Panc1 (cell line): Measurements from ENCODE around the gene ALDH16A1. TPM values are rescaled to one million over a fixed set of nuclear protein-coding genes. Genes with fewer than 3 reads are reported as not detected.

Experiments used
- ATAC-seq: fragments of 200-7000 bp; cut with Tn5 transposase; 2 replicates; pipeline ENCODE4 v1.9.1; 2020; ENCODE audit warnings: mild to moderate bottlenecking, moderate library complexity
- BruUV-seq: library from RNA; stranded (reverse); fragments of 400-500 nt; replicated peaks from 2 replicates; lab custom pipeline; 2021; lab: Mats Ljungman, UMichigan
- CTCF ChIA-PET: fragments of 300-600 bp; sonication (Branson Sonifier 250); formaldehyde crosslinking; loops from one replicate; lab custom pipeline; 2022; ENCODE audit warnings: antibody characterized with exemption; lab: Charles Lee
- POLR2A ChIA-PET: fragments of 300-600 bp; sonication (Branson Sonifier 250); formaldehyde crosslinking; loops from one replicate; lab custom pipeline; 2022; ENCODE audit warnings: antibody characterized with exemption; lab: Charles Lee
- DNase-seq: peaks from one replicate; pipeline ENCODE4 v3.0.0-alpha.2; 2010; ENCODE audit warnings: low read depth, low spot score
- H3K27ac ChIP-seq: 2 replicates; pipeline ENCODE4 v1.5.1; 2011; ENCODE audit warnings: mild to moderate bottlenecking, low read length, inconsistent platforms
- H3K27me3 ChIP-seq: fragments of 200-500 bp; sonication (Bioruptor generic); 2 replicates; pipeline ENCODE4 v1.6.0; 2014; ENCODE audit warnings: low read length, inconsistent platforms; ENCODE audit not compliant: control insufficient read depth, insufficient read depth
- H3K36me3 ChIP-seq: fragments of 200-500 bp; sonication (Bioruptor generic); 2 replicates; pipeline ENCODE4 v1.5.1; 2014; ENCODE audit warnings: inconsistent platforms, mild to moderate bottlenecking, low read length, moderate library complexity; ENCODE audit not compliant: control insufficient read depth, insufficient read depth
- H3K4me1 ChIP-seq: 2 replicates; pipeline ENCODE4 v1.5.1; 2011; ENCODE audit warnings: inconsistent platforms, mild to moderate bottlenecking, low read length, moderate library complexity; ENCODE audit not compliant: control insufficient read depth, insufficient read depth
- H3K4me3 ChIP-seq, 2 experiments: 2 replicates each; pipeline ENCODE4 v1.5.1; 2011 to 2012; ENCODE audit warnings: low read depth in 2 of 2, low read length in 2 of 2, mild to moderate bottlenecking in 2 of 2, inconsistent platforms in 1 of 2, moderate library complexity in 1 of 2
- H3K9me3 ChIP-seq: fragments of 200-500 bp; sonication (Bioruptor generic); 2 replicates; pipeline ENCODE4 v1.5.1; 2014; ENCODE audit warnings: low read depth, mild to moderate bottlenecking, inconsistent platforms, low read length, moderate library complexity; ENCODE audit not compliant: control insufficient read depth, insufficient read depth
- CTCF ChIP-seq: fragments of 450-650 bp; IDR thresholded peaks from 2 replicates; pipeline ENCODE4 v1.5.1; 2017; ENCODE audit warnings: mild to moderate bottlenecking
- POLR2AphosphoS5 ChIP-seq: IDR thresholded peaks from 2 replicates; pipeline ENCODE4 v1.6.1; 2012; ENCODE audit warnings: mild to moderate bottlenecking, low read depth, low read length, moderate library complexity
- REST ChIP-seq, 2 experiments: IDR thresholded peaks; 2 replicates each; pipeline ENCODE4 v1.6.1; 2011 to 2012; ENCODE audit warnings: low read depth in 2 of 2, control low read depth in 1 of 2, low read length in 1 of 2, mild to moderate bottlenecking in 1 of 2, moderate library complexity in 1 of 2; ENCODE audit not compliant: insufficient read depth in 1 of 2
- SIN3A ChIP-seq: IDR thresholded peaks from 2 replicates; pipeline ENCODE4 v1.6.1; 2012; ENCODE audit warnings: low read depth, mild to moderate bottlenecking, low read length, moderate library complexity, borderline replicate concordance; ENCODE audit not compliant: insufficient read depth
- TCF7L2 ChIP-seq: IDR thresholded peaks from 2 replicates; pipeline ENCODE4 v1.6.1; 2011; ENCODE audit warnings: mild to moderate bottlenecking, low read depth, low read length, inconsistent platforms
- in situ Hi-C: cut with HindIII; loops from 2 replicates; pipeline ENCODE4 v1.10.0; 2016; ENCODE audit warnings: low sequenced_read_pairs, low pct_unique_long_range_greater_than_20kb
- intact Hi-C: fragments of 100-400 bp; cut with micrococcal nuclease; formaldehyde crosslinking; loops from one replicate; pipeline ENCODE4 v1.10.0; 2022; ENCODE audit not compliant: unreplicated experiment
- total RNA-seq: library from RNA; stranded (reverse); gene quantifications from one replicate; pipeline ENCODE4 v1.2.1, GENCODE V29; 2021; ENCODE audit not compliant: unreplicated experiment

Gene ALDH16A1
- total RNA-seq, 1 experiment from 2014 or later, result 19.6 TPM

- DNase-seq (no peak), ATAC-seq (no peak)
- Histone ChIP-seq H3K4me3 (no peak overlapping the region), H3K9me3 (no peaks in the 10 kb centered on the region), H3K36me3 (no peaks in the 10 kb centered on the region), H3K27me3 (no peaks in the 10 kb centered on the region), H3K27ac (no peak overlapping the region), H3K4me1 (no peaks in the 10 kb centered on the region)
- in situ Hi-C loops (no loop called here), intact Hi-C loops (no loop called here)
- POLR2A ChIA-PET, result no interaction called here
- CTCF ChIA-PET, result no interaction called here
- no peak for TF ChIP-seq POLR2AphosphoS5
- TF ChIP-seq REST (IDR thresholded peaks at IDR 0.05; ENCODE audit: insufficient read depth in 1 of 2, low read depth in 2 of 2, low read length in 1 of 2), result no peak
- no peak for TF ChIP-seq SIN3A
- TF ChIP-seq CTCF, result no peak
- TF ChIP-seq TCF7L2, result no peak
- no TSS peak for BruUV-seq
Observed at GRCh38 chr19:49465371-49465770, 12.3 kb downstream of the ALDH16A1 start.

- intact Hi-C loops (no loop called here), in situ Hi-C loops (no loop called here)
- ChIA-PET CTCF (no interaction called here), POLR2A (no interaction called here)
- Histone ChIP-seq H3K9me3 (no peaks in the 10 kb centered on the region), H3K27me3 (no peaks in the 10 kb centered on the region), H3K36me3 (no peaks in the 10 kb centered on the region), H3K4me1 (no peaks in the 10 kb centered on the region), H3K27ac (no peak overlapping the region), H3K4me3 (no peak overlapping the region)
- BruUV-seq, result no TSS peak
- no peak for TF ChIP-seq TCF7L2
- no peak for TF ChIP-seq CTCF
- no peak for TF ChIP-seq SIN3A
- no peak for TF ChIP-seq REST (IDR thresholded peaks at IDR 0.05; ENCODE audit: insufficient read depth in 1 of 2, low read depth in 2 of 2, low read length in 1 of 2)
- no peak for TF ChIP-seq POLR2AphosphoS5
- no peak for ATAC-seq
- DNase-seq, result no peak
Observed at GRCh38 chr19:49468199-49468598, 15.2 kb downstream of the ALDH16A1 start.
